Measurements from ENCODE around the gene BRAP. TPM values are rescaled to one million over a fixed set of nuclear protein-coding genes. Genes with fewer than 3 reads are reported as not detected.

BRAP gene
- polyA plus RNA-seq, 1 donor (not counting 4 experiments of a cell fraction or from before 2014, with no cell fraction given) = 19.5 TPM

- Histone ChIP-seq H3K9ac (ENCODE audit: control insufficient read depth, extremely low read depth, insufficient read depth, low read length) (no peak overlapping the region), H3K36me3 (ENCODE audit: control insufficient read depth in 2 of 2, extremely low read depth in 1 of 2, insufficient read depth in 2 of 2, low read length in 2 of 2) (peaks cover 16 to 21% of the 10 kb centered on the region in 2 experiments)
- dilution Hi-C loops (cut with MboI; ENCODE audit: extremely low pct_ligation_motif_present, low sequenced_read_pairs) = no loop called here
These were observed 34.8 kb downstream of the BRAP start for GRCh38 chr12:111650912-111651311.

GRCh38 chr12:111645433-111645832 is 40.3 kb downstream of the BRAP start:
- Histone ChIP-seq H3K27me3 (ENCODE audit: control insufficient read depth, extremely low read depth, insufficient read depth, low read length) (no peaks in the 10 kb centered on the region), H3K27ac (ENCODE audit: control insufficient read depth, insufficient read depth, low read length) (no peak overlapping the region), H3K9me3 (ENCODE audit: control insufficient read depth, low read depth, low read length) (no peaks in the 10 kb centered on the region), H3K79me2 (ENCODE audit: control insufficient read depth, insufficient read depth, low read length) (no peaks in the 10 kb centered on the region), H3K4me3 (ENCODE audit: control insufficient read depth in 2 of 3, extremely low read depth in 1 of 3, insufficient read depth in 2 of 3, low read depth in 1 of 3, low read length in 3 of 3) (no peak overlapping the region), H3K36me3 (ENCODE audit: control insufficient read depth in 2 of 2, extremely low read depth in 1 of 2, insufficient read depth in 2 of 2, low read length in 2 of 2) (peaks cover 14 to 17% of the 10 kb centered on the region in 2 experiments), H2AFZ (ENCODE audit: control insufficient read depth, low read length) (no peak overlapping the region), H3K9me1 (ENCODE audit: control insufficient read depth, extremely low read depth, insufficient read depth, low read length) (no peaks in the 10 kb centered on the region), H3K4me1 (ENCODE audit: control insufficient read depth, extremely low read depth, insufficient read depth, low read length) (no peaks in the 10 kb centered on the region), H4K20me1 (ENCODE audit: control insufficient read depth, extremely low read depth, insufficient read depth, low read length) (no peaks in the 10 kb centered on the region), H3K9ac (ENCODE audit: control insufficient read depth, extremely low read depth, insufficient read depth, low read length) (no peak overlapping the region), H3K4me2 (ENCODE audit: control insufficient read depth, extremely low read depth, insufficient read depth, low read depth, low read length) (no peak overlapping the region)
- FAIRE-seq = no peak
- DNase-seq (ENCODE audit: low read depth, low spot score) = no peak
- TF ChIP-seq CTCF (optimal IDR thresholded peaks at IDR 0.05 in 1 of 3, IDR thresholded peaks at IDR 0.05 in 1 of 3, conservative IDR thresholded peaks at IDR 0.05 in 1 of 3; ENCODE audit: extremely low read depth in 1 of 3, insufficient read depth in 2 of 3, low read length in 3 of 3) (no peak), EZH2 (IDR thresholded peaks at IDR 0.05; ENCODE audit: low read length) (no peak)
- dilution Hi-C loops (cut with MboI; ENCODE audit: extremely low pct_ligation_motif_present, low sequenced_read_pairs) = no loop called here

More at GRCh38 chr12:111650912-111651311, 34.8 kb downstream of the BRAP start:
- H3K79me2 ChIP-seq (ENCODE audit: control insufficient read depth, insufficient read depth, low read length) = no peaks in the 10 kb centered on the region
- no peak overlapping the region for H3K27ac ChIP-seq (ENCODE audit: control insufficient read depth, insufficient read depth, low read length)
- TF ChIP-seq CTCF (optimal IDR thresholded peaks at IDR 0.05 in 1 of 3, IDR thresholded peaks at IDR 0.05 in 1 of 3, conservative IDR thresholded peaks at IDR 0.05 in 1 of 3; ENCODE audit: extremely low read depth in 1 of 3, insufficient read depth in 2 of 3, low read length in 3 of 3) (no peak), EZH2 (IDR thresholded peaks at IDR 0.05; ENCODE audit: low read length) (no peak)
- H2AFZ ChIP-seq (ENCODE audit: control insufficient read depth, low read length) = no peak overlapping the region
- FAIRE-seq (no peak), DNase-seq (ENCODE audit: low read depth, low spot score) (no peak)
- H3K4me1 ChIP-seq (ENCODE audit: control insufficient read depth, extremely low read depth, insufficient read depth, low read length) = no peaks in the 10 kb centered on the region
- no peaks in the 10 kb centered on the region for H4K20me1 ChIP-seq (ENCODE audit: control insufficient read depth, extremely low read depth, insufficient read depth, low read length)
- no peak overlapping the region for H3K4me3 ChIP-seq (ENCODE audit: control insufficient read depth in 2 of 3, extremely low read depth in 1 of 3, insufficient read depth in 2 of 3, low read depth in 1 of 3, low read length in 3 of 3)
- H3K27me3 ChIP-seq (ENCODE audit: control insufficient read depth, extremely low read depth, insufficient read depth, low read length) = no peaks in the 10 kb centered on the region
- no peaks in the 10 kb centered on the region for H3K9me1 ChIP-seq (ENCODE audit: control insufficient read depth, extremely low read depth, insufficient read depth, low read length)
- H3K9me3 ChIP-seq (ENCODE audit: control insufficient read depth, low read depth, low read length) = no peaks in the 10 kb centered on the region
- H3K4me2 ChIP-seq (ENCODE audit: control insufficient read depth, extremely low read depth, insufficient read depth, low read depth, low read length) = no peak overlapping the region

All from keratinocyte (primary cell).